ENCODE measurements around the gene DHRS2.

GRCh38 chr14:23664207-23664885 is 28.2 kb downstream of the DHRS2 start:
- TF ChIP-seq CTCF (IDR thresholded peaks at IDR 0.05) (no peak), POLR2A (IDR thresholded peaks at IDR 0.05) (no peak)

Data from right lobe of liver (tissue), 4 donors.